ENCODE measurements around the gene ARPC1B.
"Not testable (repeated sequence)": the region's sequence is repeated elsewhere in the genome, so short reads cannot be mapped to it uniquely, and the experiment has no call there.

Gene ARPC1B

GRCh38 chr7:99420986-99421385, 46.5 kb downstream of the ARPC1B start:
- no peak for TF ChIP-seq CTCF (IDR thresholded peaks at IDR 0.05; ENCODE audit: extremely low read depth, missing control alignments)
- DNase-seq (ENCODE audit: low spot score), result no peak

GRCh38 chr7:99422186-99422585, 47.7 kb downstream of the ARPC1B start:
- no peak for DNase-seq (ENCODE audit: low spot score)
- TF ChIP-seq CTCF (IDR thresholded peaks at IDR 0.05; ENCODE audit: extremely low read depth, missing control alignments), result no peak

- TF ChIP-seq CTCF (IDR thresholded peaks at IDR 0.05; ENCODE audit: extremely low read depth, missing control alignments), result no peak
- no peak for DNase-seq (ENCODE audit: low spot score)
Measured at GRCh38 chr7:99422625-99423024, 48.1 kb downstream of the ARPC1B start.

GRCh38 chr7:99424932-99425730, 50.6 kb downstream of the ARPC1B start:
- DNase-seq (ENCODE audit: low spot score), result no peak
- TF ChIP-seq CTCF (IDR thresholded peaks at IDR 0.05; ENCODE audit: extremely low read depth, missing control alignments), result no peak

GRCh38 chr7:99428972-99429566, 54.5 kb downstream of the ARPC1B start:
- DNase-seq (ENCODE audit: low spot score), result no peak
- TF ChIP-seq CTCF (IDR thresholded peaks at IDR 0.05; ENCODE audit: extremely low read depth, missing control alignments), result no peak

- DNase-seq (ENCODE audit: low spot score), result no peak
- no peak for TF ChIP-seq CTCF (IDR thresholded peaks at IDR 0.05; ENCODE audit: extremely low read depth, missing control alignments)
Measured at GRCh38 chr7:99429756-99430155, 55.2 kb downstream of the ARPC1B start.

GRCh38 chr7:99431756-99432540, 57.4 kb downstream of the ARPC1B start:
- DNase-seq (ENCODE audit: low spot score), result not testable (repeated sequence)

Measured in GM20000 (cell line).